ENCODE data around the gene TRAPPC2L. TPM values are rescaled to one million over a fixed set of nuclear protein-coding genes. Genes with fewer than 3 reads are reported as not detected.

Gene TRAPPC2L
- total RNA-seq, 1 donor = 43.1 TPM

GRCh38 chr16:88824256-88825077 is 32.5 kb upstream of the TRAPPC2L start:
- no peak overlapping the region for H3K4me3 ChIP-seq (ENCODE audit: insufficient read depth, low read length)
- H3K79me2 ChIP-seq (ENCODE audit: insufficient read depth, low read length) = no peaks in the 10 kb centered on the region
- no peaks in the 10 kb centered on the region for H3K9me3 ChIP-seq (ENCODE audit: low read depth, low read length)
- TF ChIP-seq CTCF (IDR thresholded peaks at IDR 0.05; ENCODE audit: extremely low read depth, low read depth, low read length) = no peak
- no peaks in the 10 kb centered on the region for H3K4me1 ChIP-seq (ENCODE audit: insufficient read depth, low read length)
- no peak for DNase-seq (ENCODE audit: insufficient read length, low spot score, missing footprints)
- H4K20me1 ChIP-seq (ENCODE audit: insufficient read depth, low read length) = no peaks in the 10 kb centered on the region
- no peak overlapping the region for H3K4me2 ChIP-seq (ENCODE audit: insufficient read depth, low read length)
- no peak overlapping the region for H2AFZ ChIP-seq (ENCODE audit: low read length)
- H3K27me3 ChIP-seq (ENCODE audit: insufficient read depth, low read length) = no peaks in the 10 kb centered on the region
- no peaks in the 10 kb centered on the region for H3K36me3 ChIP-seq (ENCODE audit: insufficient read depth, low read length)
- no peak overlapping the region for H3K27ac ChIP-seq (ENCODE audit: low read depth, low read length)

- Histone ChIP-seq H3K9me3 (ENCODE audit: low read depth, low read length) (no peaks in the 10 kb centered on the region), H3K4me1 (ENCODE audit: insufficient read depth, low read length) (no peaks in the 10 kb centered on the region), H3K36me3 (ENCODE audit: insufficient read depth, low read length) (no peaks in the 10 kb centered on the region)
Observed at GRCh38 chr16:88825146-88825545, 31.8 kb upstream of the TRAPPC2L start.

GRCh38 chr16:88826070-88826840 is 30.7 kb upstream of the TRAPPC2L start:
- Histone ChIP-seq H3K27ac (ENCODE audit: low read depth, low read length) (no peak overlapping the region), H3K9me3 (ENCODE audit: low read depth, low read length) (no peaks in the 10 kb centered on the region), H3K36me3 (ENCODE audit: insufficient read depth, low read length) (no peaks in the 10 kb centered on the region), H3K27me3 (ENCODE audit: insufficient read depth, low read length) (no peaks in the 10 kb centered on the region), H3K79me2 (ENCODE audit: insufficient read depth, low read length) (no peaks in the 10 kb centered on the region), H3K4me3 (ENCODE audit: insufficient read depth, low read length) (no peak overlapping the region), H3K4me1 (ENCODE audit: insufficient read depth, low read length) (no peaks in the 10 kb centered on the region), H4K20me1 (ENCODE audit: insufficient read depth, low read length) (no peaks in the 10 kb centered on the region), H3K4me2 (ENCODE audit: insufficient read depth, low read length) (no peak overlapping the region), H2AFZ (ENCODE audit: low read length) (no peak overlapping the region)
- no peak for TF ChIP-seq CTCF (IDR thresholded peaks at IDR 0.05; ENCODE audit: extremely low read depth, low read depth, low read length)
- no peak for DNase-seq (ENCODE audit: insufficient read length, low spot score, missing footprints)

More at GRCh38 chr16:88825146-88825545, 31.8 kb upstream of the TRAPPC2L start:
- no peaks in the 10 kb centered on the region for H3K79me2 ChIP-seq (ENCODE audit: insufficient read depth, low read length)
- H3K4me2 ChIP-seq (ENCODE audit: insufficient read depth, low read length) = no peak overlapping the region
- no peak for TF ChIP-seq CTCF (IDR thresholded peaks at IDR 0.05; ENCODE audit: extremely low read depth, low read depth, low read length)
- H3K27me3 ChIP-seq (ENCODE audit: insufficient read depth, low read length) = no peaks in the 10 kb centered on the region
- no peak overlapping the region for H3K4me3 ChIP-seq (ENCODE audit: insufficient read depth, low read length)
- H3K27ac ChIP-seq (ENCODE audit: low read depth, low read length) = no peak overlapping the region
- no peak overlapping the region for H2AFZ ChIP-seq (ENCODE audit: low read length)
- no peaks in the 10 kb centered on the region for H4K20me1 ChIP-seq (ENCODE audit: insufficient read depth, low read length)
- no peak for DNase-seq (ENCODE audit: insufficient read length, low spot score, missing footprints)

- H3K36me3 ChIP-seq (ENCODE audit: insufficient read depth, low read length) = no peaks in the 10 kb centered on the region
- no peaks in the 10 kb centered on the region for H3K79me2 ChIP-seq (ENCODE audit: insufficient read depth, low read length)
- no peak overlapping the region for H3K4me3 ChIP-seq (ENCODE audit: insufficient read depth, low read length)
- H3K27ac ChIP-seq (ENCODE audit: low read depth, low read length) = no peak overlapping the region
- H3K4me2 ChIP-seq (ENCODE audit: insufficient read depth, low read length) = no peak overlapping the region
- no peaks in the 10 kb centered on the region for H4K20me1 ChIP-seq (ENCODE audit: insufficient read depth, low read length)
- no peak for TF ChIP-seq CTCF (IDR thresholded peaks at IDR 0.05; ENCODE audit: extremely low read depth, low read depth, low read length)
- no peaks in the 10 kb centered on the region for H3K9me3 ChIP-seq (ENCODE audit: low read depth, low read length)
- H3K27me3 ChIP-seq (ENCODE audit: insufficient read depth, low read length) = no peaks in the 10 kb centered on the region
- H2AFZ ChIP-seq (ENCODE audit: low read length) = no peak overlapping the region
- H3K4me1 ChIP-seq (ENCODE audit: insufficient read depth, low read length) = no peaks in the 10 kb centered on the region
- DNase-seq (ENCODE audit: insufficient read length, low spot score, missing footprints) = no peak
Observed at GRCh38 chr16:88827727-88828126, 29.2 kb upstream of the TRAPPC2L start.

Measured in osteoblast (primary cell).